Activated B cell treated with CpG ODN at 0.5 μM for 24 hours (primary cell): ENCODE data around the gene PDE3B. TPM values are rescaled to one million over a fixed set of nuclear protein-coding genes. Genes with fewer than 3 reads are reported as not detected.
"Not testable (repeated sequence)": the region's sequence is repeated elsewhere in the genome, so short reads cannot be mapped to it uniquely, and the experiment has no call there.

ENCODE experiments used
- ATAC-seq: fragments of 200-7000 bp; cut with Tn5 transposase; one replicate; pipeline ENCODE4 v1.10.0; 2021; ENCODE audit warnings: low read depth, mild to moderate bottlenecking, moderate library complexity
- CTCF ChIA-PET: fragments of 350-600 bp; sonication (Branson Sonifier 250); formaldehyde crosslinking; loops from one replicate; lab custom pipeline; 2021; ENCODE audit warnings: antibody characterized with exemption; lab: Charles Lee
- POLR2A ChIA-PET: fragments of 350-600 bp; sonication (Branson Sonifier 250); formaldehyde crosslinking; loops from one replicate; lab custom pipeline; 2021; ENCODE audit warnings: antibody characterized with exemption; lab: Charles Lee
- DNase-seq: peaks from one replicate; pipeline ENCODE4 v3.0.0; 2022
- H3K27ac Mint-ChIP-seq: one replicate; pipeline ENCODE4 v1.8.0; 2020; ENCODE audit warnings: mixed read lengths
- H3K27me3 Mint-ChIP-seq: one replicate; pipeline ENCODE4 v1.8.0; 2021; ENCODE audit warnings: mixed read lengths
- H3K36me3 Mint-ChIP-seq: one replicate; pipeline ENCODE4 v1.8.0; 2021; ENCODE audit warnings: low read depth, mixed read lengths
- H3K4me1 Mint-ChIP-seq: one replicate; pipeline ENCODE4 v1.8.0; 2021; ENCODE audit warnings: mixed read lengths
- H3K4me3 Mint-ChIP-seq: one replicate; pipeline ENCODE4 v1.8.0; 2020; ENCODE audit warnings: mild to moderate bottlenecking, mixed read lengths
- H3K9me3 Mint-ChIP-seq: one replicate; pipeline ENCODE4 v1.8.0; 2020; ENCODE audit warnings: mixed read lengths
- CTCF ChIP-seq: fragments of 200-600 bp; IDR thresholded peaks from one replicate; pipeline ENCODE4 v1.8.0; 2022; ENCODE audit warnings: antibody characterized with exemption, mild to moderate bottlenecking
- intact Hi-C: fragments of 100-400 bp; cut with micrococcal nuclease; formaldehyde crosslinking; loops from one replicate; pipeline ENCODE4 v1.15.1; 2024
- total RNA-seq: library from RNA; stranded (reverse); gene quantifications from 2 replicates; pipeline ENCODE4 v1.2.3, GENCODE V29; 2022

PDE3B gene
- total RNA-seq, 1 donor from 2014 or later, result 13.4 TPM

DNA sequence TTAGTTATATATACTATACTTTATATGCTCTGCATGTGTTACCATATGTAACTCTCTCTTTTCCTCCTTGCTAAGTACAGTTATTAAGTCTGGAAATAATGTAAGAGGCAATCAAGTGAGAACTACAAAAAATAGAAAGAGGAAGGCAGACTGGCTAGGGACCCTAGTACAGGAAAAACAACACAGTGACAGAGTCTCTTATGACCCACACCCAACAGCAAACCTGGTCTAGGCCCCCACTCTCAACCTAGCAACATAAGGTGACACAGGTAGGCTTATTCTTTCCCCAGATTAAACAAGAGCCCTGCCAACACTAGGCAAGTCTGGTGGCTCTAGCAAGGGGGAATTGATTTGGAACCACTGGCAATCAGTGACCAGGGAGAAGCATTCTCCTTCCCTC lies 132.3 kb downstream of the PDE3B start:
- no peaks in the 10 kb centered on the region for H3K36me3 Mint-ChIP-seq
- no peak for TF ChIP-seq CTCF
- intact Hi-C loops, result no loop called here
- no peaks in the 10 kb centered on the region for H3K9me3 Mint-ChIP-seq
- H3K27ac Mint-ChIP-seq, result peak overlapping the region; percentile 43
- H3K4me3 Mint-ChIP-seq, result no peak overlapping the region
- H3K27me3 Mint-ChIP-seq, result peaks cover 7% of the 10 kb centered on the region
- ChIA-PET CTCF (interaction anchor here (2.8 kb wide), 1 partner anchor 11 kb away, joined by 13 read pairs; no protein-coding TSS in a partner anchor), POLR2A (no interaction called here)
- peaks cover 6% of the 10 kb centered on the region for H3K4me1 Mint-ChIP-seq
- DNase-seq, result no peak
- ATAC-seq, result no peak

DNA sequence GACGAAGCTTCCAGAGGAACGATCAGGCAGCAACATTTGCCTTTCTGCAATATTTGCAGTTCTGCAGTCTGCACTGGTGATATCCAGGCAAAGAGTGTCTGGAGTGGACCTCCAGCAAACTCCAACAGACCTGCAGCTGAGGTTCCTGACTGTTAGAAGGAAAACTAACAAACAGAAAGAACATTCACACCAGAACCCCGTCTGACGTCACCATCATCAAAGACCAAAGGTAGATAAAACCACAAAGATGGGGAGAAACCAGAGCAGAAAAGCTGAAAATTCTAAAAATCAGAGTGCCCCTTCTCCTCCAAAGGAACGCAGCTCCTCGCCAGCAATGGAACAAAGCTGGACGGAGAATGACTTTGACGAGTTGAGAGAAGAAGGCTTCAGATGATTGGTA lies 134.9 kb downstream of the PDE3B start:
- intact Hi-C loops, ATAC-seq, DNase-seq, H3K27ac Mint-ChIP-seq, POLR2A ChIA-PET, H3K27me3 Mint-ChIP-seq, H3K4me3 Mint-ChIP-seq, H3K36me3 Mint-ChIP-seq, H3K9me3 Mint-ChIP-seq: not testable (repeated sequence)
- CTCF ChIA-PET, result interaction anchor here (1.3 kb wide), 1 partner anchor 130 kb away, joined by 3 read pairs; no protein-coding TSS in a partner anchor
- peaks cover 10% of the 10 kb centered on the region for H3K4me1 Mint-ChIP-seq

GRCh38 chr11:14783788-14784187 lies 140.2 kb downstream of the PDE3B start:
- intact Hi-C loops, result no loop called here
- no peak overlapping the region for H3K4me3 Mint-ChIP-seq
- DNase-seq, result no peak

DNA sequence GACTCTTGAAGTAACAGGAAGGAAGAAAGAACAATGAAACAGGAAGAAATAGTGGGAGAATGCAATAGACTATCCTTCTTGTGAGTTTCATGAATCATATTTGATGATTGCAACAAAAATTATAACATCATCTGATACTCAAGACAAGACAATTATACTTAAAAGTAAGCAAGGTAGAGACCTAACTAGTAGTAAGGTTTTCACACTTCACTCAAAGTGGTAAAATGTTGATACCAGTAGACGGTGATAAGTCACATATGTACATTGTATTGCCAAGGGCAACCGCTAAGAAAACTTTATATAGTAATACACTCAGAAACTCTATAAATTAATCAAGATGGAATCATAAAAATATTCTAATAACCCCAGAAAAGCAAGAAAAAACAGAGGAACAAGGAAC lies 140.6 kb downstream of the PDE3B start:
- H3K27me3 Mint-ChIP-seq, result no peaks in the 10 kb centered on the region
- ATAC-seq (no peak), DNase-seq (no peak)
- ChIA-PET POLR2A (no interaction called here), CTCF (no interaction called here)
- no peak for TF ChIP-seq CTCF
- peaks cover 2% of the 10 kb centered on the region for H3K9me3 Mint-ChIP-seq
- H3K27ac Mint-ChIP-seq, result no peak overlapping the region
- no peaks in the 10 kb centered on the region for H3K36me3 Mint-ChIP-seq
- peaks cover 4% of the 10 kb centered on the region for H3K4me1 Mint-ChIP-seq
- intact Hi-C loops, result no loop called here
- H3K4me3 Mint-ChIP-seq, result no peak overlapping the region

More at GRCh38 chr11:14783788-14784187, 140.2 kb downstream of the PDE3B start:
- no peak for TF ChIP-seq CTCF
- CTCF ChIA-PET, result no interaction called here
- Mint-ChIP-seq H3K4me1 (peaks cover 4% of the 10 kb centered on the region), H3K27ac (no peak overlapping the region), H3K36me3 (no peaks in the 10 kb centered on the region), H3K9me3 (peaks cover 2% of the 10 kb centered on the region), H3K27me3 (no peaks in the 10 kb centered on the region)
- POLR2A ChIA-PET, result no interaction called here
- ATAC-seq, result no peak

- Mint-ChIP-seq H3K36me3 (no peaks in the 10 kb centered on the region), H3K4me3 (no peak overlapping the region), H3K9me3 (no peaks in the 10 kb centered on the region), H3K27me3 (no peaks in the 10 kb centered on the region), H3K4me1 (no peaks in the 10 kb centered on the region), H3K27ac (no peak overlapping the region)
- intact Hi-C loops, result loop anchor here (1.0 to 10.0 kb wide), 7 partner anchors 102 to 418 kb away; partner anchors contain the start of gene CYP2R1
- CTCF ChIA-PET, result interaction anchor here (0.6 to 5.0 kb wide), 17 partner anchors 10 to 419 kb away, joined by 3 to 202 read pairs (median 4); partner anchors contain the start of genes CALCB and CYP2R1
- no peak for DNase-seq
- TF ChIP-seq CTCF, result peak; percentile 33
- POLR2A ChIA-PET, result interaction anchor here (0.8 to 1.0 kb wide), 3 partner anchors 102 to 145 kb away, joined by 5 to 7 read pairs (median 5); partner anchors contain the start of gene CYP2R1
- no peak for ATAC-seq
Observed at GRCh38 chr11:14789879-14790484, 146.4 kb downstream of the PDE3B start.
